ENCODE data around the gene CERK.

DNA sequence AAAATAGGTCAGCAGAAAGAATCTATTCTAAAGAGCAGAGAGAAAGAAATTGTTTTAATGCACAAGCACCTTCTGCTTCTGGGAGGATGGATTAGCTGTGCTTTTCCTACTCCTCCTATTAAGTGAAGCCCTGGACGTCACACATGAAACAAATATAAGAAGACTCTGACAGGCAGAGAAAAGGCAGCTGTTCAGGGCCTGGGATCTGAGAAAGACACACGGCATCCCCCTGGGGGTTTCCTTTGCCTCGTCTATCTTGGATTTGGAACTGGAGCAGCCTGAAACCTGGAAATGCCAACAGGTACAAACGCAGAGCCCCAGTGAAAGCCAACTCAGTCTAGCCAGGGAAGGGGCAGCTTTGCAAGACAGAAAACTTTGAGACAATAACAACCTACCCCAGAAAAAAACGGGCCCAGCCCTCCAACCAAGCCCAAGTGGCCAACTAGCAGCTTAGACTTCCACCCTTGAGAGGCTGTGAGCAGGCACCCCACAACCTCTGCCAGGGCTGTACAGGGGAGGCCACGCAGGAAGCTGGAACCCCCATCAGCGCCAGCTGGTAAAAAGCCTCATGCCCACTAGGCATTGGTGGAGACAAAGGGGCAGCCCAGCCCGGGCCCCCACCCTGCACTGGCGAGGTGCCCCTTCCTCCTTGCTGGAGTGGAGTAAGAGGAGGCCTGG is 7.3 kb downstream of the CERK start:
- TF ChIP-seq, protein P1, sequence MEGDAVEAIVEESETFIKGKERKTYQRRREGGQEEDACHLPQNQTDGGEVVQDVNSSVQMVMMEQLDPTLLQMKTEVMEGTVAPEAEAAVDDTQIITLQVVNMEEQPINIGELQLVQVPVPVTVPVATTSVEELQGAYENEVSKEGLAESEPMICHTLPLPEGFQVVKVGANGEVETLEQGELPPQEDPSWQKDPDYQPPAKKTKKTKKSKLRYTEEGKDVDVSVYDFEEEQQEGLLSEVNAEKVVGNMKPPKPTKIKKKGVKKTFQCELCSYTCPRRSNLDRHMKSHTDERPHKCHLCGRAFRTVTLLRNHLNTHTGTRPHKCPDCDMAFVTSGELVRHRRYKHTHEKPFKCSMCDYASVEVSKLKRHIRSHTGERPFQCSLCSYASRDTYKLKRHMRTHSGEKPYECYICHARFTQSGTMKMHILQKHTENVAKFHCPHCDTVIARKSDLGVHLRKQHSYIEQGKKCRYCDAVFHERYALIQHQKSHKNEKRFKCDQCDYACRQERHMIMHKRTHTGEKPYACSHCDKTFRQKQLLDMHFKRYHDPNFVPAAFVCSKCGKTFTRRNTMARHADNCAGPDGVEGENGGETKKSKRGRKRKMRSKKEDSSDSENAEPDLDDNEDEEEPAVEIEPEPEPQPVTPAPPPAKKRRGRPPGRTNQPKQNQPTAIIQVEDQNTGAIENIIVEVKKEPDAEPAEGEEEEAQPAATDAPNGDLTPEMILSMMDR (conservative IDR thresholded peaks at IDR 0.05 in 1 of 2, IDR thresholded peaks at IDR 0.05 in 1 of 2; ENCODE audit: extremely low read depth in 1 of 2, insufficient read depth in 1 of 2, low read depth in 1 of 2, low read length in 2 of 2), result no peak
- no peak for TF ChIP-seq EZH2 (IDR thresholded peaks at IDR 0.05; ENCODE audit: borderline replicate concordance, low read length)
